GM23248 (cell line): ENCODE measurements around the gene CORO2A.

ENCODE experiments used
- EZH2 ChIP-seq: fragments of 200-600 bp; sonication (generic); IDR thresholded peaks from 2 replicates; pipeline ENCODE4 v1.6.1; 2018; ENCODE audit warnings: antibody characterized with exemption, mild to moderate bottlenecking; ENCODE audit not compliant: insufficient read depth, poor library complexity, severe bottlenecking
- EZH2phosphoT487 ChIP-seq: fragments of 200-600 bp; sonication (generic); IDR thresholded peaks from 2 replicates; pipeline ENCODE4 v1.6.1; 2018; ENCODE audit warnings: antibody characterized with exemption, moderate library complexity, mild to moderate bottlenecking, low read depth; ENCODE audit not compliant: insufficient read depth

DNA sequence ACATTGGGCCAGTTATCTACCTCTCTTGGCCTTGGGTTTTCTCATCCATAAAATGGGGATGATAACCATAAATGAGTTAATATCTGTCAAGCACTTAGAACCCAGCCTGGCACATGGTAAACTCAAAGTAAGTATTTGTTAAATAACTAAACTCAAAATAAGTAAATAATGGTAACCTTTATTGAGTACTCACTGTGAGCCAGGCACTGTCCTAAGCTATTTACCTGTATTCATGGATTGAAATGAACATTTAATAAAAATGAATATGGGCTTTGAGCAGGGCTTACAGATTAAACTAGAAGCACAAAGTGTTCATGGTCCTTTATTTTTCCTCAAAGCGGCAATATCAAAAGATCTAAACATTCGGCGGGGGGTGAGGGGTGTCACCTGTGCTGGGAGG is 16.7 kb downstream of the CORO2A start:
- no peak for TF ChIP-seq EZH2
- no peak for TF ChIP-seq EZH2phosphoT487
